Activated naive CD8-positive, alpha-beta T cell treated with anti-CD3 and anti-CD28 coated beads for 36 hours (primary cell): ENCODE data around the gene SPATA31D4. TPM values are rescaled to one million over a fixed set of nuclear protein-coding genes. Genes with fewer than 3 reads are reported as not detected.
"Not testable (repeated sequence)": the region's sequence is repeated elsewhere in the genome, so short reads cannot be mapped to it uniquely, and the experiment has no call there.

Source experiments
- DNase-seq: peaks from one replicate; pipeline ENCODE4 v3.0.0; 2021
- H3K27ac Mint-ChIP-seq: one replicate; pipeline ENCODE4 v1.8.0; 2022; ENCODE audit warnings: mild to moderate bottlenecking, moderate library complexity, mixed read lengths
- H3K27me3 Mint-ChIP-seq: one replicate; pipeline ENCODE4 v1.8.0; 2022; ENCODE audit warnings: mild to moderate bottlenecking, mixed read lengths
- H3K36me3 Mint-ChIP-seq: one replicate; pipeline ENCODE4 v1.8.0; 2021; ENCODE audit warnings: mild to moderate bottlenecking, mixed read lengths
- H3K4me1 Mint-ChIP-seq: one replicate; pipeline ENCODE4 v1.8.0; 2021; ENCODE audit warnings: mixed read lengths
- H3K4me3 Mint-ChIP-seq: one replicate; pipeline ENCODE4 v1.8.0; 2022; ENCODE audit warnings: mild to moderate bottlenecking, moderate library complexity, mixed read lengths
- H3K9me3 Mint-ChIP-seq: one replicate; pipeline ENCODE4 v1.8.0; 2022; ENCODE audit warnings: mixed read lengths
- total RNA-seq, 2 experiments: library from RNA; stranded (reverse); gene quantifications; one replicate each; pipeline ENCODE4 v1.2.3, GENCODE V29; 2021

The SPATA31D4 gene
- total RNA-seq: not detected

DNA sequence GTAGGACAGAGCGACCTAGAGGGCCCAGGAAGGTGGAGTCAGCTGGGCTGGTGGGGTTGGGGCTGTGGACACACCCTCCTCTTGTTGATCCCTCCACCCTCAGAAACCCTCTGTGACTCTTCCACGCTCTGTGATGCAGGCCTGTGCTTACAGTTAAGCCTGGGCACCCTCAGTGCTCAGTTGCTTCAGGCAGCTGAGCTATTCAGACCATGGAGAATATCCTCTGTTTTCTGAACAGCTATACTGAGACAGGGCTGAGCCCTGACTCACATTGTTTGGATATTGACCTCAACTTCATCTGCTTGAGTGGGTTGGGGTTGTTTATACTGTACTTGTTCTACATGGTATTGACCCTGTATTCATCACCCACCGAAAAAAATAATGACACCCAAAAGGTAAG lies at the start of gene SPATA31D4:
SPATA31D4 (plus strand) TSS at position 124 of the 400 bp plus-strand sequence; CDS start at position 210, 86 bp downstream.
- not testable (repeated sequence) for H3K4me3 Mint-ChIP-seq, H3K27me3 Mint-ChIP-seq, H3K27ac Mint-ChIP-seq, DNase-seq, H3K36me3 Mint-ChIP-seq, H3K9me3 Mint-ChIP-seq, H3K4me1 Mint-ChIP-seq

DNA sequence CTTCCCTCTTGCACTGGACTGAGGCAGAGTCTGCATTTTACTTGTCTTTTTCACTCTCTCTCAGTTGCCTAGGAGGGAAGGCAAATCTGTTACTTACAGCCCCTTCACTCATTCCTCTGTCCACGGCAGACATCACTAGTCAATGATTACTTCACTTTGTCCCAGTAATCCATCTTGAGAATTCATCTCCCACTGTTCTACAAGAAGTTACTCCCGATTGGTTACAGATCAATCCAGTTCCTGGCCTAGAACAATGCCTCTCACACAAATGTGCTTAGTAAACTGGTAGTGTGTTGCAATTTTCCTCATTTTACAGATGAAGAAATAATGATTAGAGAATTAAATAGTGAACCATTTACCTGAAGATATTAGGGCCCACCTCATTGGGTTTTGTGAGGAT lies 49.7 kb upstream of the SPATA31D4 start:
- no peaks in the 10 kb centered on the region for H3K4me1 Mint-ChIP-seq
- H3K36me3 Mint-ChIP-seq: no peaks in the 10 kb centered on the region
- no peaks in the 10 kb centered on the region for H3K27me3 Mint-ChIP-seq
- no peak overlapping the region for H3K27ac Mint-ChIP-seq
- no peak for DNase-seq
- H3K4me3 Mint-ChIP-seq: no peak overlapping the region
- H3K9me3 Mint-ChIP-seq: no peaks in the 10 kb centered on the region

DNA sequence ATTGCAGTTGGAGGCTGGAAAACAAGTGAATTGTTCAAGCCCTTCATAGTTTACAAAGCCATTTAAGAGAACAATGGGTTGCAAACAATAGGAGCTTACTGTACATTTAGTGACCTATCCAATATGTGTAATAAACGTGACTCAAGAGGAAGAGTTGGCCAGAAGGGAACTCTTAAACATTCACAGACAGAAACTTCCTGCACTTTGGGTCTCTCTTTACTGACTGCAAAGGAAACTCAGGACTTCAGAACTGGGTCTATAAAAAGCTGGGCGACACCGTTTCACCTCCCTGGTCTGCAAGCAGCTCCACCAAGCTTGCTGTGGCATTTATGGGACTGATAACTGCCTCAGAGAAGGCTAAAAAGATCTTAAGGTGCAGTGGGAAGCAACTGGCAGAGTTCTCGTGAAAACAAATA lies 48.7 kb upstream of the SPATA31D4 start:
- no peaks in the 10 kb centered on the region for H3K36me3 Mint-ChIP-seq
- H3K9me3 Mint-ChIP-seq: no peaks in the 10 kb centered on the region
- no peak overlapping the region for H3K27ac Mint-ChIP-seq
- H3K27me3 Mint-ChIP-seq: no peaks in the 10 kb centered on the region
- H3K4me3 Mint-ChIP-seq: no peak overlapping the region
- H3K4me1 Mint-ChIP-seq: no peaks in the 10 kb centered on the region
- DNase-seq: no peak

GRCh38 chr9:81885602-81886001 lies 42.6 kb upstream of the SPATA31D4 start:
- Mint-ChIP-seq H3K4me1 (no peaks in the 10 kb centered on the region), H3K36me3 (no peaks in the 10 kb centered on the region), H3K4me3 (no peak overlapping the region), H3K27ac (no peak overlapping the region), H3K27me3 (no peaks in the 10 kb centered on the region), H3K9me3 (no peaks in the 10 kb centered on the region)
- no peak for DNase-seq

GRCh38 chr9:81886665-81887064 lies 41.6 kb upstream of the SPATA31D4 start:
- no peak for DNase-seq
- no peak overlapping the region for H3K4me3 Mint-ChIP-seq
- H3K9me3 Mint-ChIP-seq: no peaks in the 10 kb centered on the region
- no peaks in the 10 kb centered on the region for H3K36me3 Mint-ChIP-seq
- H3K27ac Mint-ChIP-seq: no peak overlapping the region
- H3K4me1 Mint-ChIP-seq: no peaks in the 10 kb centered on the region
- no peaks in the 10 kb centered on the region for H3K27me3 Mint-ChIP-seq

DNA sequence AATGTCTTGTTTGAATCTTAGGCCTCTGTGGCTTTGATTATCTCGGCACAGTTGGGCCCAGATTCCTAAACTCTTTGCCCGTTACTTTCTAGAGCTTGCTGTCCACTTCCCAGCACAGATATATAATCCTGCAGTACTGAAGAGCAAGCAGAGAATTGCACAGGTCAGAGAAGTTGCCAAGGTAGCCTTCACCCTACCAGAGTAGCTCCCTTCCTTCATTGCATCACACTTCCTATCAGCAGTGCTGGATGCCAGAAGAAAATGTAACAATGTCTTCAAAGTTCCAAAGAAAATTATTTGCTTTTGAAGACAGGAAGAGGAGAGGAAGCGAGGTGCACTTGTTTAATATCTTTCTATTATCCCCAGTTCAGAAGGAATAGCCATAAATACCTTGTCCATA lies 38.1 kb upstream of the SPATA31D4 start:
- Mint-ChIP-seq H3K27ac (no peak overlapping the region), H3K27me3 (no peaks in the 10 kb centered on the region), H3K4me1 (no peaks in the 10 kb centered on the region), H3K4me3 (no peak overlapping the region), H3K9me3 (no peaks in the 10 kb centered on the region), H3K36me3 (no peaks in the 10 kb centered on the region)
- DNase-seq: no peak

DNA sequence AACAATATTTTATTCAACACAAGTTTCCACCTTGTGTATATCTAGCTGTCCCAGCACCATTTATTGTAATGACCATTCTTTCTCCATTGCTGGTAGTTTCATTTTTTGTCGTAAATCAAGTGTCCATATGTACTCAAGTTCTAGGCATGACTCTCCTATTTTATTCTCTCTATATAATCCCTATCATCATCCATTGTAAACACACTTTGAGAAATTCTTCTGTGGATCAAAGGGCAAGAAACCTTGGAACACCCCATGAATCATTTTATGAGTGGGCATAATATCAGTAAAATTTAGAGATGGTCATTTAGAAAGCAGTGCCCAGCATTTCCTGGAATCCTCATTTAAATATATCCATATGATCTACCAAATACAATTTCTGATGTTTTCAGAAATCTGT lies 35.8 kb upstream of the SPATA31D4 start:
- Mint-ChIP-seq H3K4me3 (no peak overlapping the region), H3K4me1 (no peaks in the 10 kb centered on the region), H3K27me3 (no peaks in the 10 kb centered on the region), H3K27ac (no peak overlapping the region), H3K36me3 (no peaks in the 10 kb centered on the region), H3K9me3 (no peaks in the 10 kb centered on the region)
- no peak for DNase-seq

- H3K27ac Mint-ChIP-seq: no peak overlapping the region
- no peaks in the 10 kb centered on the region for H3K4me1 Mint-ChIP-seq
- no peaks in the 10 kb centered on the region for H3K36me3 Mint-ChIP-seq
- H3K27me3 Mint-ChIP-seq: no peaks in the 10 kb centered on the region
- no peak for DNase-seq
- no peaks in the 10 kb centered on the region for H3K9me3 Mint-ChIP-seq
- no peak overlapping the region for H3K4me3 Mint-ChIP-seq
Measured at GRCh38 chr9:81893929-81894328, 34.3 kb upstream of the SPATA31D4 start.

GRCh38 chr9:81894891-81895290 lies 33.3 kb upstream of the SPATA31D4 start:
- H3K9me3 Mint-ChIP-seq: no peaks in the 10 kb centered on the region
- H3K4me3 Mint-ChIP-seq: no peak overlapping the region
- no peaks in the 10 kb centered on the region for H3K4me1 Mint-ChIP-seq
- no peak overlapping the region for H3K27ac Mint-ChIP-seq
- H3K36me3 Mint-ChIP-seq: no peaks in the 10 kb centered on the region
- no peak for DNase-seq
- H3K27me3 Mint-ChIP-seq: no peaks in the 10 kb centered on the region

DNA sequence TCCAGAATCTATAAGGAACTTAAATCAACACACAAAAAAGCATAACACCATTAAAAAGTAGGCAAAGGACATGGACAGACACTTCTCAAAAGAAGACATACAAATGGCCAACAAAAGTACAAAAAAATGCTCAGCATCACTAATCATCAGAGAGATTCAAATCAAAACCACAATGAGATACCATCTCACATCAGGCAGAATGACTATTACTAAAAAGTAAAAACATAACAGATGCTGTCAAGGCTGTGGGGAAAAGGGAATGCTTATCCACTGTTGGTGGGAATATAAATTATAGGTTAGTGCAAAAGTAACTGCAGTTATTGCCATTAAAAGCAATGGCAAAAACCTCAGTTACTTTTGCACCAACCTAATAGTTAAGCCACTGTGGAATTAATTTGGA lies 32.2 kb upstream of the SPATA31D4 start:
- H3K4me3 Mint-ChIP-seq: no peak overlapping the region
- no peaks in the 10 kb centered on the region for H3K36me3 Mint-ChIP-seq
- no peaks in the 10 kb centered on the region for H3K27me3 Mint-ChIP-seq
- no peaks in the 10 kb centered on the region for H3K9me3 Mint-ChIP-seq
- no peak overlapping the region for H3K27ac Mint-ChIP-seq
- no peaks in the 10 kb centered on the region for H3K4me1 Mint-ChIP-seq
- DNase-seq: no peak

DNA sequence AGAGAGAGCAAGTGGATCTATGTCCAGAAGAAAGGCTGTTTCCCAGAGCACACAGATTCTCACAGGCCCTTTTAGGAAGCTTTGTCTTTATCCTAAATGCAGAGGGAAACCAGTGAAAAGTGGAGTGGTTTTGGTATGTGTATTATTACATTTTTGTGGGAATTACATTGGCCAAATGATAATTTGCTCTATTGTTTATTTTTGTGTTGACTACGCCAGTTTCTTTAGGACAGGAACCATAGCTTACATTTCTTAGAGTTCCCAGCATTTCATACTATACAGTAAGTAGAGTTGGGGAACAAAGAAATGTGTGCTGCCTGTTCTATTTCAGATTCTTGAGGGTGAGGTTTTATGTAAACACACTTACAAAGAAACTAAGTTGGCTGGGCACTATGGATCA lies 29.4 kb upstream of the SPATA31D4 start:
- H3K4me3 Mint-ChIP-seq: no peak overlapping the region

DNA sequence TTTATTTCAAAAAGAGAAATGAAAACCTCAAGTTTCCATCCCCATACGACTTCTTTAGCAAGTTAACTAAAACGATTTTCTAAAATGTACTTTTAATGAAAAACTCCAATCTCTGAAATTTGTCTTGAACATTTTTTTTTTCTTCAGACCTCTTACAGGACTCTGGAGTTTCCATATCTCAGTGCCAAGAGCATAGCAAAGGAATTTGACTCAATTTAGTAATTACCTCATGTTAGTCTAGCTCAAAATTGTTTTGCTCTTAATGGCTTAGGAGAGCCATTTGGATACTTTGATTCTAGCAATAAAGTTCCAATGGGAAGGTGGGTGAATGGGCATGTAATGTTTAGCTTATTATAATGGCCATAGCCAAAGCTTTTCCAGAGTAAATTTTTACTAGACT lies 26.0 kb upstream of the SPATA31D4 start:
- Mint-ChIP-seq H3K36me3 (no peaks in the 10 kb centered on the region), H3K4me1 (no peaks in the 10 kb centered on the region), H3K4me3 (no peak overlapping the region), H3K27ac (no peak overlapping the region), H3K9me3 (no peaks in the 10 kb centered on the region), H3K27me3 (no peaks in the 10 kb centered on the region)
- DNase-seq: no peak

More for the DNA sequence above, 29.4 kb upstream of the SPATA31D4 start:
- no peak for DNase-seq
- H3K9me3 Mint-ChIP-seq: no peaks in the 10 kb centered on the region
- no peaks in the 10 kb centered on the region for H3K4me1 Mint-ChIP-seq
- H3K36me3 Mint-ChIP-seq: no peaks in the 10 kb centered on the region
- H3K27ac Mint-ChIP-seq: no peak overlapping the region
- H3K27me3 Mint-ChIP-seq: no peaks in the 10 kb centered on the region

DNA sequence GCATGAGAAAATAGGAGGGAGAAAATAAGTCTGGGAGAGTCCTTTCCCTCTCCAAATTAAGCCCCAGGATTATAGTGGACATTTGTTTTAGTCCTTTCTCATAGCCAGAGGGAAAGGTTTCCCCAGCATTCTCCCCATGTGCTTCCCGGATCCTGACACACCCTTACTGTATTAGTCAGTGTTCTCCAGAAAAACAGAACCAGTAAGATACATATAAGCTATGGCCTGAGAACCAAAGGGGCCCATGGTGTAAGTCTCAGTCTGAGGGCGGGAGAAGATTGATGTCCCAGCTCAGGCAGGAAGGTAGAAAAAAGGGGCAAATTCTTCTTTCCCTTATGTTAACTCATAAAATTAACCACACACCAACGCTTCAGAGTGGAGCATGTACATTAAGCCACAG lies 25.6 kb upstream of the SPATA31D4 start:
- DNase-seq: no peak
- Mint-ChIP-seq H3K9me3 (no peaks in the 10 kb centered on the region), H3K27me3 (no peaks in the 10 kb centered on the region), H3K4me1 (no peaks in the 10 kb centered on the region), H3K27ac (no peak overlapping the region), H3K4me3 (no peak overlapping the region), H3K36me3 (no peaks in the 10 kb centered on the region)

DNA sequence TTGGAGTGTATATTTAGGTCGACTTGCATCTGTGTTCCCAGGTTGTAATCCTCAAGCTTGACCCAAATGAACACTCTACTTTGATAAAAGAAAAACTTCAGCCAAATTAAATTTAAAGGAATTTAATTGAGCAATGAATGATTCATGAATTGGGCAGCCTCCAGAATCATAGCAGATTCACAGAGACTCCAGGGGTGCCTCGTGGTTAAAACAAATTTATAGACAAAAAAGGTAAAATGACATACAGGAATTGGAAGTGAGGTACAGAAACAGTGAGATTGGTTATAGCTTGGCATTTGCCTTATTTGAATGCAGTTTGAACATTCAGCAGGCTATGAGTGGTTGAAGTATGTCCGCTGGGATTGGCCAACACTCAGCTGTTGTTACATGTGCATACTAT lies 21.6 kb upstream of the SPATA31D4 start:
- DNase-seq: no peak
- H3K9me3 Mint-ChIP-seq: no peaks in the 10 kb centered on the region
- H3K4me1 Mint-ChIP-seq: no peaks in the 10 kb centered on the region
- no peak overlapping the region for H3K27ac Mint-ChIP-seq
- no peaks in the 10 kb centered on the region for H3K36me3 Mint-ChIP-seq
- no peaks in the 10 kb centered on the region for H3K27me3 Mint-ChIP-seq
- H3K4me3 Mint-ChIP-seq: no peak overlapping the region

DNA sequence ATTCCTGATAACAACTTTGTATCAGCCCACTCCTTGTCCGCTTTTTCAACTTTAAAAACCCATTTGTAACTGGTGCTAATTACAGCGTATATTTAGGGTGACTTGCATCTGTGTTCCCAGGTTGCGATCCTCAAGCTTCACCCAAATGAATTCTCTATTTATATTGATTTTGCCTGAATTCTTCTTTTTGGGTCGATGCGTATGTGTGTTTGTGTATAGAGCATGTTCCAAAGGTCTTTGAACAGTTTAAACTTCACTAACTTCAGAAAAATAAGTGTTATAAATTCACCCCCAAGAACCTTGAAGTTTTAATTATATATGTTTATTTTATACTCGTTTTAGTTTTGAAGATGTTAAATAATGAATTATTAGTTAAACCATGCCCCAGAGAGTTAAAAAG lies 16.1 kb upstream of the SPATA31D4 start:
- no peaks in the 10 kb centered on the region for H3K36me3 Mint-ChIP-seq
- no peak overlapping the region for H3K4me3 Mint-ChIP-seq
- DNase-seq: no peak
- no peak overlapping the region for H3K27ac Mint-ChIP-seq
- H3K4me1 Mint-ChIP-seq: no peaks in the 10 kb centered on the region
- H3K27me3 Mint-ChIP-seq: peaks cover 6% of the 10 kb centered on the region
- no peaks in the 10 kb centered on the region for H3K9me3 Mint-ChIP-seq

GRCh38 chr9:81915801-81916505 lies 12.3 kb upstream of the SPATA31D4 start:
- Mint-ChIP-seq H3K36me3 (no peaks in the 10 kb centered on the region), H3K4me3 (no peak overlapping the region), H3K27ac (no peak overlapping the region), H3K4me1 (no peaks in the 10 kb centered on the region), H3K27me3 (peaks cover 6% of the 10 kb centered on the region), H3K9me3 (no peaks in the 10 kb centered on the region)
- no peak for DNase-seq
